HG03342 (cell line): ENCODE data around the gene FAT2.

Source experiments
- ATAC-seq: cut with Tn5 transposase; IDR thresholded peaks from one replicate; pipeline ENCODE4 v1.9.1; 2021; ENCODE audit warnings: mild to moderate bottlenecking, moderate library complexity; ENCODE audit not compliant: unreplicated experiment

The FAT2 gene

DNA sequence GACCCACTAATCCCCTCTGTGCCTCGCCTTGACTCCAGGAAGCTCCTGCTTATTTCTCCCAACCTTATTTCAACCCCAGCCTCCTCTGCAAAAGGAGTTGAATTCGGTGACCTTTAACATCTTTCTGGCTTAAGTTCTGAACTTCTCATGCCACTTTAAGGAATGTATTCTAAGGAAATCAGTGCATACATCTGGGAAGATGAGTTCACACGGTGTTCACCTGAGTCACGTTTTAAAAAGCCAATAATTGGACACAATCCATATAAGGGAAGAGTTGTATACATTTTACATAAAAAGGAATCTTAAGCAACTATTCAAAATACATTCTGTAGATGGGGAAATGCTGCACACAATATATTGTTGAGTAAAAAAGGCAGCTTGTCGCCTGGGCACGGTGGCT lies 33.2 kb downstream of the FAT2 start:
- ATAC-seq = no peak

DNA sequence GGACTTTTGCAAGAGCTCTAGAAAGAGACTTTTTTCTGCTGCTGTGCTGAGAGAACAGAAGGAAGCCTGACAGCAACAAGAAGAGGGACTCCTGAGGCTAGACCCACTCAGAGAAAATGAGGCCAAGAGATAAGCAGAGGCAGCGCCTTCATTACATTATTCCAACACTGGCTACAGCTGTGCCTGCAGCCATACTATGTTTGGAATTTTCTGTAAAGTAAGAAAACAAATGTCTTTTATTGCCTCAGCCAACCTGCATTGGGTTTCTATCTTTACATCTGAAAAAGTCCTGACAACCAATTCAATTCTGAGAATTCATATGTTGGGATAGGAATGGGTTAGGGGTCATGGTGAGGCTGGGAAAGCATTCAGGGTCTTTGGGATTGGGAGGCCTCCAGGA lies 33.7 kb downstream of the FAT2 start:
- no peak for ATAC-seq

DNA sequence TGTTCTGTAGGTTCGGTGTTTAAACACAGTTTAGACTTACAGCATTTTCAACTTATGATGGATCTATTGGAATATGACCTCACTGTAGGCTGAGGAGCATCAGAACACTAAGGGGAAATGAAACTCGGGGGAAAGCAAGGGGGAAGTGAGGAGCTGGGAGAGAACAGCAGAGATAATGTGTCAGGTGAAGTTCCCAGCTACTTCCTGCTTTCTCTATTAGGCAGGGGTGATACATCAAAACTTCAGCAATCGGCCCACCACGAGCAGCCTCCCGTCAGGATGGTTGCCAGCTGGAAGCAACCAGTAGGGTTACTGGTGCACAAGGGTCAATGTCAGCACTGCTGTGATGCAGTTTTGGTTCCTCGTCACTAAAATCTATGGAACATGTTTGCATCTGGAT lies 34.3 kb downstream of the FAT2 start:
- peak; percentile 69 for ATAC-seq

DNA sequence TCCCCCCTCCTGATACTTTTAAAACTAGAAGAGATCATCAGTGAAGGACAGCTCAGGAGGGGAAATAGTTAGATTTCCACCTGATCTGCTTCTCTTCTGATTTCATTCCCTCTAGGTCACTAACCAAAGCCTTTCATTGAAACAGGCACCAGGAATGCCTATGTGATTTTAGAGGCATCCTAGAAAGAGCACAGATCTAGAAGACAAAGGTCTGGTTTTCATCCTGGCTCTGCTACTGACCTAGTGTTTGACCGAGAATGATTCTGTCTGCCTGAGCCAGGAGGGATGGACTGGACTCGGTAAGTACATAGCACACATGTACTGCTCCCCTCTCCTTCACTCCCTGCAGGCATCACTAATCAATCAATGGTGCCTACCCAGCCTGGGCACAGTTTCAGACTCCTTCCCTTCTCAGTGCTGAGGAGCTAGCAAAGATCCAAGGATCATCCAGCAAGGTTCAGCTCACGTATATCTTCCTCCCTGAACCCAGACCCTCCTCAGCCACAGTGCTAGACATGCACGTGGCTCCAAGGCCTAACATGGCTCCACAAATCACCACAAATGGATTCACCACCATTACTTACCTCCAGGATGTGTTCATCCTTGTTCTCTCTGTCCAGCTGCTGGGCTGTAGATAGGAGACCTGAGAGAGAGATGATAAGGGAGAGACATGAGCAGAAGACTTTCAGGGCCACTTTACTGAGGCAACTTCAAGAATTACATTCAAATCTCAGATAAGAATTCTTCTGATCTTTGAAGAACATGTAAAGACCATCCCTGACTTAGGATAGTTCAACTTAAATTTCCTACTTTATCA lies 35.2 kb downstream of the FAT2 start:
- no peak for ATAC-seq

DNA sequence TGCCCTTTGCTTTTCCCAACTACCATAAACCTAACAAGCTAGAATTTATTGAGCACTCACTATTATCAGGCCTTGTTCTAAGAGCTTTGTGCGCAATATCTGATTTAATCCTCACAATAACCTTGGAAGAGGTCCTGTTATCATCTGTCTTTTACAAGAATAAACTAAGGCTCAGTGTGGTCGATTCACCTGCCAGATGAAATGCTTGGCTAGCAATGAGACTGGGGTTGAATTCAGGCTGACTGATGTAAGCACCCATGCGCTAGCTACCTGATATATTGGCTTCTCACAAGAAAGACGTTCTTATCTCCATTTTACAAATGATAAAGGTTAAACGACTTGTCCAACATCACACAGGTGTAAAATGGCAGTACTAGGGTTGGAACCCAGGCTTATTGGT lies 37.4 kb downstream of the FAT2 start:
- no peak for ATAC-seq

DNA sequence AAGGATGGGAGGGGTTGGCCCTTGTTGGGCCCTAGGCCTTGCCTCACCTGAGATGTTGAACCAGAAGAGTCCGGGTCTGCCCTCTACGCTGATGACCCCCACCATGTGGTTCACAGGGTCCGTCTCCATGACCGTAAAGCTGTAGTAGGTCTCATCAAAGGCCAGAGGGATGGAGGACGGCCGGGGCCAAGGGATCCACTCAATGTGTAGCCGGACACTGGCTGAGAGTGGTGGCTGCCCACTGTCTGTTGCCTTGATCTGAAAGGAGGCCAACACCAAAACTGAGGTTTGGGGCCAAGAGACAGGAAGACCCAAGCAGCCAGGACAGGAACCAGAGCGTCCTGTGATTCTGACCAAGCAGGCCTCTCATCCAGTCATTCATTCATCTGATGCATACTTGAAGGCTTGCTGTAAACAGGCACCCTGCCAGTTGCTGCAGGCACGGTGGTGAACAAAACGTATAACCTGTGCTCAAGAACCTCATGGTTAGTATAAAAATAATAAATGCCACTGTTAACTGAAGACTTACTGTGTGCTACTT lies 37.9 kb downstream of the FAT2 start:
- no peak for ATAC-seq

DNA sequence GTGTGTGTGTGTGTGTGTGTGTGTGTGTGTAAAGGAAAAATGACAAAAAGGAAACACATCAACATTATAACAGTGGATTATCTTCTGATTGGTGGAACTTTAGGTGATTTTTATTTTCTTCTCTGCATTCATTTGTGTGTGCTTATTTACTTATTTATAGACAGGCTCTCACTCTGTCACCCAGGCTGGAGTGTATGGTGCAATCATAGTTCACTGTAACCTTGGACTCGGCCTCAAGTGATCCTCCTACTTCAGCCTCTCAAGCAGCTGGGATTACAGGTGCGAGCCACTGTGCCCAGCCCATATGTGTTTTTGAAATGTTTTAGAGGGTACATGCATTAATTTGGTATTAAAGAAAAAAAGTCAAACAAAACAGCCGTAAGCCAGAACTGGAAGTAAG lies 39.1 kb downstream of the FAT2 start:
- no peak for ATAC-seq

DNA sequence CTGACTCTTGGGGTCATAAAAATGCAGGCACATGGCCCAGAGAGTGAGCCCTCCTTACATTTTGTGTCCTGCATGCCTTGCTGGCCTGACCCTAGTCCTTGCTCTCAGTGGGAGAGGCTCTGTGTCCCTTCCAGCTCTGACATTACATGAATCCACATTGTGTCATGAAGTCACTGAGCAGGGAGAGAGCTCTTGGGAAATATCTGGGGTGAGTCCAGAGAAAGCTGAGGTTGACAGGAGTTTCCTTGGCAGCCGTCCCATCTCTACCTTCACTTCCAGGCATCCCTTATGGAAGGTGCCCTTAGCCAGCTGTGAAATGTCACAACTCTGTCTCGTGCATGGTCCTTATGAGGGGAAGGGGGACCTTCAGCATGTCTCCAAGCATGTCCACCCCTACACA lies 41.0 kb downstream of the FAT2 start:
- no peak for ATAC-seq

DNA sequence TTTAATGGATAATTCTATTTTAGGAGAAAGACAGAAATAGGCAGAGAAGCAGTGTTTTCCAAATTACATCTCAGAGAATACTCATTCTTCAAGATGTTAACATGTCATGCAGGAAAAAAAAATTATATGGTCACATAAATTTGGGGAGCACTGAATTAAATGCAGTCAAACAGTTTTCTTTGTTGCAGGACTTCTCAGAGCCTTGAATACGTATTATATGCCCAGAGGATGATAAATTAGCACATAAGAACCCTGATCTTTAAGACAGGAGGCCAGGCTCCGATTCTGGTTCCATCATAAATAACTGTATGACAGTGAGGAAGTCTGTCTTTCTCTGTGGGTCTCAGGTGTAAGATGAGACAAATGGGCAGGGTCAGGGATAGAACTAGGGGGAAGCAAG lies 41.4 kb downstream of the FAT2 start:
- no peak for ATAC-seq

DNA sequence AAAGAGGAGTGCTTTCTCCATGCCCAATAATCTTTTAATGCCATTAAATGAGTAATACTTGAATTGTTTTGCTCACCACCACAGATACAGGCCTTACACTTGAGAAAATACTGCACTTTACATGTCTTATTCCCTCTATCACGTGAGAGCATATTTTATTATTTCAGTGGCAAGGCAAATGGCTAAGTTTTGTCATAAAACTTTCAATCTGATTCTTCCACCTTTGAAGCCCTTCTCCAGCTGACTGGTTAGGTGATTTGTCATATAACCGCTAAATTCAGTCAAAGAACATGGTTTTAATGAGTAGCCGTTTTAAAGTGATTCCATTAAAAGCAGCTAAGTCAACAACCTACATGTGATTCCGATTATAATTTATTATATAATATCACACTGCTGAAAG lies 43.8 kb downstream of the FAT2 start:
- ATAC-seq = no peak

DNA sequence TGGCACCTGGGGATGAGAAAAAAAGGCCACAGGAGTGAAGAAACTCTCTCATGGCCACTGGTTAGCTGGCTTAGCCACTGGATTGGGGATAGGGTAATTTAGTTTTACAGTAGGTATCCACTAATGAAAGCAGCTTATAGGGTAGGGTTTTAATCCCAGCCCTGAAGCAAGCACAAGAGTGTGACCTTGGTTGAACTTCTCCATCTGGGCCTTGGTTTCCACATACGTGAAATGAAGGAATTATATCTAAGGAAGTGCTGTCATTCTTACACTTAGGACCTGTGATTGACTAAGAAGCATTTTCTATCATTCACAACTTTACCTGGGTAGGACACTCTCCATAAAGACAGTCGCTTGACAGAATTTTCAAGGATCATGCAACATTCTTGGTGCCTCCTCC lies 49.6 kb downstream of the FAT2 start:
- ATAC-seq = no peak
